OCI-LY1 (cell line): ENCODE data around the gene SIRPB2.

Experiments used
- H2AFZ ChIP-seq: fragments of 200-600 bp; sonication (generic), shearing (Covaris generic); 2 replicates; pipeline ENCODE4 v1.6.0; 2014; ENCODE audit warnings: antibody characterized with exemption, mild to moderate bottlenecking, low read length
- H3F3A ChIP-seq: fragments of 200-600 bp; sonication (generic), shearing (Covaris generic); 2 replicates; pipeline ENCODE4 v1.6.0; 2014; ENCODE audit warnings: mild to moderate bottlenecking, antibody characterized with exemption, low read length, moderate library complexity; ENCODE audit not compliant: insufficient read depth
- H3K27ac ChIP-seq: fragments of 200-600 bp; sonication (generic); 2 replicates; pipeline ENCODE4 v1.5.1; 2014; ENCODE audit warnings: low read length, mixed run types, mild to moderate bottlenecking, low read depth; ENCODE audit not compliant: poor library complexity, severe bottlenecking
- H3K27me3 ChIP-seq: fragments of 200-600 bp; sonication (generic); 2 replicates; pipeline ENCODE4 v1.6.0; 2014; ENCODE audit warnings: antibody characterized with exemption, mild to moderate bottlenecking, low read length, moderate library complexity; ENCODE audit not compliant: insufficient read depth
- H3K36me3 ChIP-seq: fragments of 200-600 bp; sonication (generic); 2 replicates; pipeline ENCODE4 v1.6.1; 2014; ENCODE audit warnings: mild to moderate bottlenecking, antibody characterized with exemption, low read length, moderate library complexity, mixed read lengths; ENCODE audit not compliant: insufficient read depth
- H3K4me1 ChIP-seq: fragments of 200-600 bp; sonication (generic); 2 replicates; pipeline ENCODE4 v1.5.1; 2014; ENCODE audit warnings: mild to moderate bottlenecking, low read length, moderate library complexity; ENCODE audit not compliant: insufficient read depth, severe bottlenecking
- H3K4me2 ChIP-seq: fragments of 200-600 bp; sonication (generic), shearing (Covaris generic); 2 replicates; pipeline ENCODE4 v1.6.1; 2014; ENCODE audit warnings: low read length
- H3K4me3 ChIP-seq: fragments of 200-600 bp; sonication (generic); 2 replicates; pipeline ENCODE4 v1.5.1; 2014; ENCODE audit warnings: low read length, low read depth, mild to moderate bottlenecking, mixed read lengths; ENCODE audit not compliant: poor library complexity, severe bottlenecking
- H3K79me2 ChIP-seq: fragments of 200-600 bp; shearing (Covaris generic); 2 replicates; pipeline ENCODE4 v1.6.1; 2016; ENCODE audit warnings: mixed run types, low read length, mixed read lengths; ENCODE audit not compliant: insufficient read depth
- H3K9ac ChIP-seq: fragments of 200-600 bp; sonication (generic), shearing (Covaris generic); 2 replicates; pipeline ENCODE4 v1.6.1; 2014; ENCODE audit warnings: mild to moderate bottlenecking, low read length, mixed read lengths
- H3K9me2 ChIP-seq: fragments of 200-600 bp; sonication (generic), shearing (Covaris generic); 2 replicates; pipeline ENCODE4 v1.6.1; 2014; ENCODE audit warnings: low read depth, mild to moderate bottlenecking, low read length, mixed read lengths
- H3K9me3 ChIP-seq: fragments of 200-600 bp; shearing (Covaris generic); 2 replicates; pipeline ENCODE4 v1.6.1; 2014; ENCODE audit warnings: low read length, mixed read lengths
- H4K20me1 ChIP-seq: fragments of 200-600 bp; sonication (generic), shearing (Covaris generic); 2 replicates; pipeline ENCODE4 v1.6.0; 2016; ENCODE audit warnings: mild to moderate bottlenecking, low read length; ENCODE audit not compliant: insufficient read depth
- EZH2 ChIP-seq: fragments of 200-600 bp; sonication (generic), shearing (Covaris generic); IDR thresholded peaks from 2 replicates; pipeline ENCODE4 v1.8.0; 2017; ENCODE audit warnings: borderline replicate concordance, mixed run types, mild to moderate bottlenecking, antibody characterized with exemption, low read length, moderate library complexity, mixed read lengths
- TF ChIP-seq, protein P1 (sequence below): fragments of 200-600 bp; sonication (generic), shearing (Covaris generic); IDR thresholded peaks from 2 replicates; pipeline ENCODE4 v1.5.1; 2017; ENCODE audit warnings: mild to moderate bottlenecking, antibody characterized with exemption, low read length, moderate library complexity, mixed read lengths

SIRPB2 gene

DNA sequence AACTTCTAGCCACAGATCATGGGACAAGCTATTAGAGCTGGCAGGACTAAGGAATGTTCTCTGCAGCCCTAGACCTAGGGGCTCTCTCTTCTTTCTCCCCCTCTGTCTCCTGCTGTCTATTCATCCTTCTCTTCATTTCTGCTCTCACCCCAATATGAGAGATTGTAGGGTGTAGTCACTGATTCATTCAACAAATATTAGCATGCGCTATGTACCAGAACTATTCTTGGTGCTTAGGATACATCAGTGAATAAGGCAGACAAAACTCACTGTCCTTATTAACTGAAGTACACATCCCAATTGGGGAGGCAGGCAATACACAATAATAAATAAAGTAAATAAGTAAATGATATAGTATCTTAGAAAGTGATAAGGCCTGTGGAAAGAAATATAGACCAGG, 14.7 kb upstream of the SIRPB2 start:
- TF ChIP-seq, protein P1, sequence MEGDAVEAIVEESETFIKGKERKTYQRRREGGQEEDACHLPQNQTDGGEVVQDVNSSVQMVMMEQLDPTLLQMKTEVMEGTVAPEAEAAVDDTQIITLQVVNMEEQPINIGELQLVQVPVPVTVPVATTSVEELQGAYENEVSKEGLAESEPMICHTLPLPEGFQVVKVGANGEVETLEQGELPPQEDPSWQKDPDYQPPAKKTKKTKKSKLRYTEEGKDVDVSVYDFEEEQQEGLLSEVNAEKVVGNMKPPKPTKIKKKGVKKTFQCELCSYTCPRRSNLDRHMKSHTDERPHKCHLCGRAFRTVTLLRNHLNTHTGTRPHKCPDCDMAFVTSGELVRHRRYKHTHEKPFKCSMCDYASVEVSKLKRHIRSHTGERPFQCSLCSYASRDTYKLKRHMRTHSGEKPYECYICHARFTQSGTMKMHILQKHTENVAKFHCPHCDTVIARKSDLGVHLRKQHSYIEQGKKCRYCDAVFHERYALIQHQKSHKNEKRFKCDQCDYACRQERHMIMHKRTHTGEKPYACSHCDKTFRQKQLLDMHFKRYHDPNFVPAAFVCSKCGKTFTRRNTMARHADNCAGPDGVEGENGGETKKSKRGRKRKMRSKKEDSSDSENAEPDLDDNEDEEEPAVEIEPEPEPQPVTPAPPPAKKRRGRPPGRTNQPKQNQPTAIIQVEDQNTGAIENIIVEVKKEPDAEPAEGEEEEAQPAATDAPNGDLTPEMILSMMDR, result no peak
- no peak overlapping the region for H3K4me3 ChIP-seq
- H2AFZ ChIP-seq, result no peak overlapping the region
- no peaks in the 10 kb centered on the region for H3K9me3 ChIP-seq
- no peaks in the 10 kb centered on the region for H3K79me2 ChIP-seq
- H4K20me1 ChIP-seq, result no peaks in the 10 kb centered on the region
- H3K36me3 ChIP-seq, result no peaks in the 10 kb centered on the region
- 0 out of 2 replicates have a peak, but pooled peaks cover 3% of the 10 kb centered on the region for H3K27me3 ChIP-seq
- H3K4me2 ChIP-seq, result no peak overlapping the region
- no peaks in the 10 kb centered on the region for H3F3A ChIP-seq
- H3K9ac ChIP-seq, result no peak overlapping the region
- no peaks in the 10 kb centered on the region for H3K9me2 ChIP-seq
- H3K27ac ChIP-seq, result no peak overlapping the region
- H3K4me1 ChIP-seq, result no peaks in the 10 kb centered on the region

DNA sequence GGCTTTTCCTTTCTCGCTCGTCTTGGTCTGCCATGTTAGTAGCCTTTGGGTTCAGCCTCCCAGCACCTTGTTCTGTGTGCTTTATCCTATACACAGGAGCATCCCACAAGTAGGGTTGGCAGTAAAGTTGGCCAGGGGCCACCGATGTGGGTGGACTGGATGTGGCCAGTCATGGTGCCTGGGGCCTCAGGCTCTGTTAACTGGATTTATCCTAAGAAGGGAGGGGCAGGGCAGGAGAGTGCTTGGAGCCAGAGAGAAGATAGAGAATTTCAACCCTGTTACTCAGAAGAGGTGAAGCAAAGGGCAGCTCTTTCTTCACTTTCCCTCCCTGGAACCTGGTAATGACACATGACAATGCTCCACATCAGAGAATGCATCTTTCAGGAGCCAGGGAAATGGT, 14.1 kb upstream of the SIRPB2 start:
- H3K27me3 ChIP-seq, result 0 out of 2 replicates have a peak, but pooled peaks cover 3% of the 10 kb centered on the region
- H3K4me3 ChIP-seq, result no peak overlapping the region
- no peaks in the 10 kb centered on the region for H3K4me1 ChIP-seq
- no peak overlapping the region for H3K4me2 ChIP-seq
- H3K9me3 ChIP-seq, result no peaks in the 10 kb centered on the region
- no peak overlapping the region for H3K9ac ChIP-seq
- H3F3A ChIP-seq, result no peaks in the 10 kb centered on the region
- no peaks in the 10 kb centered on the region for H4K20me1 ChIP-seq
- H2AFZ ChIP-seq, result no peak overlapping the region
- no peak for TF ChIP-seq EZH2
- TF ChIP-seq, protein P1, result no peak
- no peaks in the 10 kb centered on the region for H3K9me2 ChIP-seq
- no peaks in the 10 kb centered on the region for H3K79me2 ChIP-seq
- no peak overlapping the region for H3K27ac ChIP-seq
- no peaks in the 10 kb centered on the region for H3K36me3 ChIP-seq

DNA sequence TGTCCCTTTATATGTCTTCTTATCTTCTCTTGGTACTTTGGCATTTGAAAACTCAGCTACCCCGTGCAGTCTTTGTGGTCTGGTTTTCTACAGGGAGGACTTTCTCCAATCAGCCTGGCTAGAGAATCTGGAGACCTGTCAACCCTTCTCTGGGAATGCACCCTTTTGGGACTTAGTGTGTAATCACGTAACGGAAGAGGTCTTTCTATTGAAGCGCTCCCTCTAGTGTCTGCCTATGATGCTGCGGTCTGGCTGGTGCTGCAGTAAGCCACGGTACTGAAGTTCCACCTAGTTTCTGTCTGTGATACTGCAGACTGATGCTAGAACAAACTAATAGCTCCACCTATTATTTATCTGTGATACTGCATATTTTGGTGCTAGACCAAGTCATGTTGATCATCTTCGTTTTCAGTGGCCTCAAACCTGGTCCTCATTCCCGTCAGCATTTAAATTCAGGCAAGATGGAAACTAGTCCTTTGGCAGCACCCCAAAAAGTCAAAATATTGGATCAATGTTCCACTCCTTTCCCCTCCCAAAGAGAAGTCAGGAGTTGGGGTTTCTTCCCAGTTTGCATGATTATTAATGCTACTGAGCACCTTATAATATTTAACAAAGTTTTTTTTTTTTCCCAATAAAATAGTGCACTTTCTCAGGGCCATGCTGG, 12.5 kb upstream of the SIRPB2 start:
- no peaks in the 10 kb centered on the region for H3K79me2 ChIP-seq
- H3K9me3 ChIP-seq, result no peaks in the 10 kb centered on the region
- H3K9me2 ChIP-seq, result no peaks in the 10 kb centered on the region
- H3K4me3 ChIP-seq, result no peak overlapping the region
- H2AFZ ChIP-seq, result no peak overlapping the region
- TF ChIP-seq, protein P1, result peak; percentile 99
- no peak for TF ChIP-seq EZH2
- no peak overlapping the region for H3K4me2 ChIP-seq
- 0 out of 2 replicates have a peak, but pooled peaks cover 3% of the 10 kb centered on the region for H3K27me3 ChIP-seq
- H3F3A ChIP-seq, result no peaks in the 10 kb centered on the region
- H3K4me1 ChIP-seq, result no peaks in the 10 kb centered on the region
- H3K27ac ChIP-seq, result no peak overlapping the region
- no peak overlapping the region for H3K9ac ChIP-seq
- H4K20me1 ChIP-seq, result no peaks in the 10 kb centered on the region
- H3K36me3 ChIP-seq, result no peaks in the 10 kb centered on the region
